ENCODE data around the gene ABCA4.
"Not testable (repeated sequence)": the region's sequence is repeated elsewhere in the genome, so short reads cannot be mapped to it uniquely, and the experiment has no call there.

The ABCA4 gene

GRCh38 chr1:94120991-94121390 lies at the start of gene ABCA4:
Gene ABCA4, minus strand, starts transcription at chr1:94121148. Its CDS starts 103 bp downstream, at chr1:94121045.
- DNase-seq = no peak

- DNase-seq = no peak
These were observed 48.2 kb upstream of the ABCA4 start for GRCh38 chr1:94169126-94169525.

GRCh38 chr1:94165843-94166242 lies 44.9 kb upstream of the ABCA4 start:
- no peak for DNase-seq

- DNase-seq = not testable (repeated sequence)
These were observed 43.9 kb upstream of the ABCA4 start for GRCh38 chr1:94164885-94165284.

- not testable (repeated sequence) for DNase-seq
These were observed 43.2 kb upstream of the ABCA4 start for GRCh38 chr1:94164121-94164520.

GRCh38 chr1:94163249-94163648 lies 42.3 kb upstream of the ABCA4 start:
- DNase-seq = not testable (repeated sequence)

GRCh38 chr1:94160811-94161210 lies 39.9 kb upstream of the ABCA4 start:
- no peak for DNase-seq

GRCh38 chr1:94156096-94156625 lies 35.2 kb upstream of the ABCA4 start:
- no peak for DNase-seq

GRCh38 chr1:94154989-94155388 lies 34.0 kb upstream of the ABCA4 start:
- DNase-seq = no peak

- DNase-seq = no peak
These were observed 32.2 kb upstream of the ABCA4 start for GRCh38 chr1:94153133-94153532.

- DNase-seq = not testable (repeated sequence)
These were observed 28.2 kb upstream of the ABCA4 start for GRCh38 chr1:94149166-94149565.

GRCh38 chr1:94146273-94146672 lies 25.3 kb upstream of the ABCA4 start:
- DNase-seq = no peak

GRCh38 chr1:94144836-94145235 lies 23.9 kb upstream of the ABCA4 start:
- DNase-seq = no peak

GRCh38 chr1:94143809-94144176 lies 22.8 kb upstream of the ABCA4 start:
- no peak for DNase-seq

GRCh38 chr1:94143173-94143808 lies 22.3 kb upstream of the ABCA4 start:
- no peak for DNase-seq

- DNase-seq = no peak
These were observed 21.6 kb upstream of the ABCA4 start for GRCh38 chr1:94142583-94142982.

GRCh38 chr1:94142022-94142421 lies 21.1 kb upstream of the ABCA4 start:
- DNase-seq = no peak

GRCh38 chr1:94132111-94132510 lies 11.2 kb upstream of the ABCA4 start:
- DNase-seq = no peak

- DNase-seq = no peak
These were observed 10.1 kb upstream of the ABCA4 start for GRCh38 chr1:94130851-94131595.

- DNase-seq = no peak
These were observed 5.7 kb upstream of the ABCA4 start for GRCh38 chr1:94126651-94127050.

- DNase-seq = no peak
These were observed 4.9 kb upstream of the ABCA4 start for GRCh38 chr1:94125551-94126514.

GRCh38 chr1:94124538-94124937 lies 3.6 kb upstream of the ABCA4 start:
- DNase-seq = no peak

Measured in activated T-cell treated with anti-CD3 and anti-CD28 coated beads, Interleukin-2, amount 50 U/mL, for 48 hours (primary cell).